Activated B cell treated with CpG ODN at 0.5 μM for 24 hours (primary cell): ENCODE data around the gene TRIP13. TPM values are rescaled to one million over a fixed set of nuclear protein-coding genes. Genes with fewer than 3 reads are reported as not detected.
A peak's percentile ranks its signal among the peaks of the same experiment; 100 is the strongest.

Source experiments
- ATAC-seq: fragments of 200-7000 bp; cut with Tn5 transposase; one replicate; pipeline ENCODE4 v1.10.0; 2021; ENCODE audit warnings: low read depth, mild to moderate bottlenecking, moderate library complexity
- CTCF ChIA-PET: fragments of 350-600 bp; sonication (Branson Sonifier 250); formaldehyde crosslinking; loops from one replicate; lab custom pipeline; 2021; ENCODE audit warnings: antibody characterized with exemption; lab: Charles Lee
- POLR2A ChIA-PET: fragments of 350-600 bp; sonication (Branson Sonifier 250); formaldehyde crosslinking; loops from one replicate; lab custom pipeline; 2021; ENCODE audit warnings: antibody characterized with exemption; lab: Charles Lee
- DNase-seq: peaks from one replicate; pipeline ENCODE4 v3.0.0; 2022
- H3K27ac Mint-ChIP-seq: one replicate; pipeline ENCODE4 v1.8.0; 2020; ENCODE audit warnings: mixed read lengths
- H3K27me3 Mint-ChIP-seq: one replicate; pipeline ENCODE4 v1.8.0; 2021; ENCODE audit warnings: mixed read lengths
- H3K36me3 Mint-ChIP-seq: one replicate; pipeline ENCODE4 v1.8.0; 2021; ENCODE audit warnings: low read depth, mixed read lengths
- H3K4me1 Mint-ChIP-seq: one replicate; pipeline ENCODE4 v1.8.0; 2021; ENCODE audit warnings: mixed read lengths
- H3K4me3 Mint-ChIP-seq: one replicate; pipeline ENCODE4 v1.8.0; 2020; ENCODE audit warnings: mild to moderate bottlenecking, mixed read lengths
- H3K9me3 Mint-ChIP-seq: one replicate; pipeline ENCODE4 v1.8.0; 2020; ENCODE audit warnings: mixed read lengths
- CTCF ChIP-seq: fragments of 200-600 bp; IDR thresholded peaks from one replicate; pipeline ENCODE4 v1.8.0; 2022; ENCODE audit warnings: antibody characterized with exemption, mild to moderate bottlenecking
- intact Hi-C: fragments of 100-400 bp; cut with micrococcal nuclease; formaldehyde crosslinking; loops from one replicate; pipeline ENCODE4 v1.15.1; 2024
- total RNA-seq: library from RNA; stranded (reverse); gene quantifications from 2 replicates; pipeline ENCODE4 v1.2.3, GENCODE V29; 2022

The TRIP13 gene
- total RNA-seq, 1 donor from 2014 or later: 4.1 TPM

GRCh38 chr5:870956-871355 lies 21.7 kb upstream of the TRIP13 start:
- Mint-ChIP-seq H3K9me3 (no peaks in the 10 kb centered on the region), H3K4me3 (no peak overlapping the region), H3K27me3 (no peaks in the 10 kb centered on the region), H3K4me1 (peaks cover 5% of the 10 kb centered on the region), H3K27ac (no peak overlapping the region), H3K36me3 (peaks cover 99% of the 10 kb centered on the region)
- ATAC-seq: no peak
- no peak for DNase-seq
- intact Hi-C loops: no loop called here
- no peak for TF ChIP-seq CTCF
- ChIA-PET CTCF (no interaction called here), POLR2A (no interaction called here)

GRCh38 chr5:871596-872298 lies 20.9 kb upstream of the TRIP13 start:
- H3K9me3 Mint-ChIP-seq: no peaks in the 10 kb centered on the region
- H3K4me3 Mint-ChIP-seq: no peak overlapping the region
- H3K27me3 Mint-ChIP-seq: no peaks in the 10 kb centered on the region
- DNase-seq: no peak
- no peak for TF ChIP-seq CTCF
- peaks cover 5% of the 10 kb centered on the region for H3K4me1 Mint-ChIP-seq
- H3K36me3 Mint-ChIP-seq: peaks cover 98% of the 10 kb centered on the region
- ChIA-PET CTCF (no interaction called here), POLR2A (no interaction called here)
- intact Hi-C loops: no loop called here
- no peak for ATAC-seq
- no peak overlapping the region for H3K27ac Mint-ChIP-seq

GRCh38 chr5:872301-872700 lies 20.4 kb upstream of the TRIP13 start:
- POLR2A ChIA-PET: no interaction called here
- Mint-ChIP-seq H3K4me3 (no peak overlapping the region), H3K27me3 (no peaks in the 10 kb centered on the region), H3K27ac (no peak overlapping the region), H3K4me1 (peaks cover 5% of the 10 kb centered on the region), H3K9me3 (no peaks in the 10 kb centered on the region), H3K36me3 (peaks cover 98% of the 10 kb centered on the region)
- no peak for ATAC-seq
- CTCF ChIA-PET: no interaction called here
- no peak for DNase-seq
- TF ChIP-seq CTCF: no peak
- intact Hi-C loops: no loop called here

- no peak overlapping the region for H3K4me3 Mint-ChIP-seq
- peaks cover 98% of the 10 kb centered on the region for H3K36me3 Mint-ChIP-seq
- ChIA-PET POLR2A (no interaction called here), CTCF (no interaction called here)
- ATAC-seq (peak; percentile 54), DNase-seq (no peak)
- peaks cover 5% of the 10 kb centered on the region for H3K4me1 Mint-ChIP-seq
- H3K27me3 Mint-ChIP-seq: no peaks in the 10 kb centered on the region
- intact Hi-C loops: no loop called here
- no peak for TF ChIP-seq CTCF
- peak overlapping the region; percentile 47 for H3K27ac Mint-ChIP-seq
- no peaks in the 10 kb centered on the region for H3K9me3 Mint-ChIP-seq
Measured at GRCh38 chr5:873328-873727, 19.4 kb upstream of the TRIP13 start.

- H3K4me3 Mint-ChIP-seq: no peak overlapping the region
- H3K36me3 Mint-ChIP-seq: peaks cover 77% of the 10 kb centered on the region
- ChIA-PET POLR2A (no interaction called here), CTCF (no interaction called here)
- H3K4me1 Mint-ChIP-seq: peaks cover 5% of the 10 kb centered on the region
- no peaks in the 10 kb centered on the region for H3K9me3 Mint-ChIP-seq
- intact Hi-C loops: no loop called here
- no peak overlapping the region for H3K27ac Mint-ChIP-seq
- ATAC-seq (no peak), DNase-seq (no peak)
- no peaks in the 10 kb centered on the region for H3K27me3 Mint-ChIP-seq
- no peak for TF ChIP-seq CTCF
Measured at GRCh38 chr5:875931-876330, 16.8 kb upstream of the TRIP13 start.
